ENCODE data around the gene LHFPL4. TPM values are rescaled to one million over a fixed set of nuclear protein-coding genes. Genes with fewer than 3 reads are reported as not detected.
"Not testable (repeated sequence)": the region's sequence is repeated elsewhere in the genome, so short reads cannot be mapped to it uniquely, and the experiment has no call there.

The LHFPL4 gene
- total RNA-seq (not detected), total RNA-seq (0 reads per million in 2 donors)

GRCh38 chr3:9553021-9553947, at the start of gene LHFPL4:
Gene LHFPL4, minus strand, starts transcription at chr3:9553822. Its CDS starts 1,143 bp downstream, at chr3:9552679.
- DNase-seq: no peak
- Mint-ChIP-seq H3K4me3 (no peak within 1 kb of the TSS), H3K36me3 (ENCODE audit: low read depth) (peaks cover 5% of the 10 kb centered on the region), H3K4me1 (no peaks in the 10 kb centered on the region), H3K27ac (no peak within 1 kb of the TSS), H3K27me3 (peaks cover 55% of the 10 kb centered on the region)
- H3K9me3 ChIP-seq (ENCODE audit: control insufficient read depth, low read length, poor library complexity, severe bottlenecking): no peaks in the 10 kb centered on the region
- ATAC-seq: no peak

- H3K27me3 Mint-ChIP-seq: peaks cover 48% of the 10 kb centered on the region
- no peaks in the 10 kb centered on the region for H3K36me3 Mint-ChIP-seq (ENCODE audit: low read depth)
- no peak for ATAC-seq
- no peak overlapping the region for H3K4me3 Mint-ChIP-seq
- no peaks in the 10 kb centered on the region for H3K9me3 ChIP-seq (ENCODE audit: control insufficient read depth, low read length, poor library complexity, severe bottlenecking)
- no peak for DNase-seq
- H3K27ac Mint-ChIP-seq: no peak overlapping the region
- H3K4me1 Mint-ChIP-seq: no peaks in the 10 kb centered on the region
These were observed 49.0 kb upstream of the LHFPL4 start for GRCh38 chr3:9602620-9603019.

GRCh38 chr3:9601006-9601581, 47.5 kb upstream of the LHFPL4 start:
- not testable (repeated sequence) for H3K36me3 Mint-ChIP-seq (ENCODE audit: low read depth); H3K27ac Mint-ChIP-seq; H3K4me1 Mint-ChIP-seq; H3K9me3 ChIP-seq (ENCODE audit: control insufficient read depth, low read length, poor library complexity, severe bottlenecking); ATAC-seq; DNase-seq; H3K4me3 Mint-ChIP-seq
- peaks cover 48% of the 10 kb centered on the region for H3K27me3 Mint-ChIP-seq

GRCh38 chr3:9600597-9600996, 47.0 kb upstream of the LHFPL4 start:
- ATAC-seq (no peak), DNase-seq (no peak)
- no peaks in the 10 kb centered on the region for H3K4me1 Mint-ChIP-seq
- no peak overlapping the region for H3K4me3 Mint-ChIP-seq
- no peak overlapping the region for H3K27ac Mint-ChIP-seq
- H3K9me3 ChIP-seq (ENCODE audit: control insufficient read depth, low read length, poor library complexity, severe bottlenecking): no peaks in the 10 kb centered on the region
- no peaks in the 10 kb centered on the region for H3K36me3 Mint-ChIP-seq (ENCODE audit: low read depth)
- peaks cover 48% of the 10 kb centered on the region for H3K27me3 Mint-ChIP-seq

GRCh38 chr3:9598783-9599387, 45.3 kb upstream of the LHFPL4 start:
- Mint-ChIP-seq H3K4me3 (no peak overlapping the region), H3K27ac (no peak overlapping the region), H3K4me1 (no peaks in the 10 kb centered on the region), H3K27me3 (peaks cover 48% of the 10 kb centered on the region), H3K36me3 (ENCODE audit: low read depth) (no peaks in the 10 kb centered on the region)
- no peaks in the 10 kb centered on the region for H3K9me3 ChIP-seq (ENCODE audit: control insufficient read depth, low read length, poor library complexity, severe bottlenecking)
- no peak for DNase-seq
- ATAC-seq: no peak

GRCh38 chr3:9595877-9596276, 42.3 kb upstream of the LHFPL4 start:
- Mint-ChIP-seq H3K36me3 (ENCODE audit: low read depth) (no peaks in the 10 kb centered on the region), H3K4me3 (no peak overlapping the region), H3K27me3 (peaks cover 32% of the 10 kb centered on the region), H3K4me1 (no peaks in the 10 kb centered on the region), H3K27ac (no peak overlapping the region)
- no peak for ATAC-seq
- H3K9me3 ChIP-seq (ENCODE audit: control insufficient read depth, low read length, poor library complexity, severe bottlenecking): no peaks in the 10 kb centered on the region
- no peak for DNase-seq

- H3K4me3 Mint-ChIP-seq; H3K4me1 Mint-ChIP-seq; H3K27ac Mint-ChIP-seq; H3K36me3 Mint-ChIP-seq (ENCODE audit: low read depth); H3K9me3 ChIP-seq (ENCODE audit: control insufficient read depth, low read length, poor library complexity, severe bottlenecking); H3K27me3 Mint-ChIP-seq; ATAC-seq; DNase-seq: not testable (repeated sequence)
These were observed 38.2 kb upstream of the LHFPL4 start for GRCh38 chr3:9591781-9592180.

GRCh38 chr3:9590282-9590791, 36.7 kb upstream of the LHFPL4 start:
- Mint-ChIP-seq H3K27me3 (peaks cover 5% of the 10 kb centered on the region), H3K36me3 (ENCODE audit: low read depth) (no peaks in the 10 kb centered on the region), H3K27ac (no peak overlapping the region), H3K4me3 (no peak overlapping the region), H3K4me1 (no peaks in the 10 kb centered on the region)
- DNase-seq (no peak), ATAC-seq (no peak)
- H3K9me3 ChIP-seq (ENCODE audit: control insufficient read depth, low read length, poor library complexity, severe bottlenecking): no peaks in the 10 kb centered on the region

GRCh38 chr3:9583792-9584191, 30.2 kb upstream of the LHFPL4 start:
- no peak overlapping the region for H3K4me3 Mint-ChIP-seq
- H3K36me3 Mint-ChIP-seq (ENCODE audit: low read depth): no peaks in the 10 kb centered on the region
- H3K27me3 Mint-ChIP-seq: no peaks in the 10 kb centered on the region

GRCh38 chr3:9583371-9583770, 29.7 kb upstream of the LHFPL4 start:
- ATAC-seq (no peak), DNase-seq (no peak)
- Mint-ChIP-seq H3K27ac (no peak overlapping the region), H3K27me3 (no peaks in the 10 kb centered on the region), H3K4me3 (no peak overlapping the region), H3K36me3 (ENCODE audit: low read depth) (no peaks in the 10 kb centered on the region), H3K4me1 (no peaks in the 10 kb centered on the region)
- H3K9me3 ChIP-seq (ENCODE audit: control insufficient read depth, low read length, poor library complexity, severe bottlenecking): no peaks in the 10 kb centered on the region

More at GRCh38 chr3:9583792-9584191, 30.2 kb upstream of the LHFPL4 start:
- no peaks in the 10 kb centered on the region for H3K9me3 ChIP-seq (ENCODE audit: control insufficient read depth, low read length, poor library complexity, severe bottlenecking)
- Mint-ChIP-seq H3K4me1 (no peaks in the 10 kb centered on the region), H3K27ac (no peak overlapping the region)
- no peak for DNase-seq
- no peak for ATAC-seq

GRCh38 chr3:9582332-9582731, 28.7 kb upstream of the LHFPL4 start:
- Mint-ChIP-seq H3K27me3 (no peaks in the 10 kb centered on the region), H3K4me1 (no peaks in the 10 kb centered on the region), H3K4me3 (no peak overlapping the region), H3K27ac (no peak overlapping the region), H3K36me3 (ENCODE audit: low read depth) (no peaks in the 10 kb centered on the region)
- DNase-seq (no peak), ATAC-seq (no peak)
- no peaks in the 10 kb centered on the region for H3K9me3 ChIP-seq (ENCODE audit: control insufficient read depth, low read length, poor library complexity, severe bottlenecking)

- Mint-ChIP-seq H3K27me3 (no peaks in the 10 kb centered on the region), H3K36me3 (ENCODE audit: low read depth) (no peaks in the 10 kb centered on the region), H3K4me3 (no peak overlapping the region), H3K4me1 (no peaks in the 10 kb centered on the region), H3K27ac (no peak overlapping the region)
- no peaks in the 10 kb centered on the region for H3K9me3 ChIP-seq (ENCODE audit: control insufficient read depth, low read length, poor library complexity, severe bottlenecking)
- DNase-seq (no peak), ATAC-seq (no peak)
These were observed 28.1 kb upstream of the LHFPL4 start for GRCh38 chr3:9581742-9582141.

- peaks cover 23% of the 10 kb centered on the region for H3K27me3 Mint-ChIP-seq
- H3K36me3 Mint-ChIP-seq (ENCODE audit: low read depth): peaks cover 2% of the 10 kb centered on the region
- DNase-seq (no peak), ATAC-seq (no peak)
- no peak overlapping the region for H3K27ac Mint-ChIP-seq
- H3K4me1 Mint-ChIP-seq: no peaks in the 10 kb centered on the region
- H3K4me3 Mint-ChIP-seq: no peak overlapping the region
- no peaks in the 10 kb centered on the region for H3K9me3 ChIP-seq (ENCODE audit: control insufficient read depth, low read length, poor library complexity, severe bottlenecking)
These were observed 15.4 kb upstream of the LHFPL4 start for GRCh38 chr3:9569054-9569453.

Measured in T-helper 17 cell (primary cell).